IMR-90 (cell line): ENCODE measurements around the gene GHR. TPM values are rescaled to one million over a fixed set of nuclear protein-coding genes. Genes with fewer than 3 reads are reported as not detected.

ENCODE experiments used
- ATAC-seq: fragments of 200-7000 bp; cut with Tn5 transposase; 2 replicates; pipeline ENCODE4 v1.9.1; 2020; ENCODE audit warnings: low read depth, mild to moderate bottlenecking, moderate library complexity
- BruUV-seq: library from RNA; stranded (reverse); fragments of 400-500 nt; replicated peaks from 2 replicates; lab custom pipeline; 2021; lab: Mats Ljungman, UMichigan
- CTCF ChIA-PET: fragments of 300-600 bp; formaldehyde crosslinking; extraction: SDS; loops from one replicate; lab custom pipeline; 2021; ENCODE audit warnings: antibody characterized with exemption; lab: Yijun Ruan, JAX
- POLR2A ChIA-PET: fragments of 300-600 bp; sonication (Branson Sonifier 250); formaldehyde crosslinking; loops from one replicate; lab custom pipeline; 2022; ENCODE audit warnings: antibody characterized with exemption; ENCODE audit not compliant: unreplicated experiment; lab: Charles Lee
- DNase-seq: peaks from one replicate; pipeline ENCODE4 v3.0.0; 2013
- H2AFZ ChIP-seq: replicated peaks from 2 replicates; pipeline ENCODE3; 2013; ENCODE audit warnings: low read length, mild to moderate bottlenecking; ENCODE audit not compliant: poor library complexity
- H2AK5ac ChIP-seq: 2 replicates; pipeline ENCODE4 v1.6.1; 2013; ENCODE audit warnings: low read depth, low read length, inconsistent platforms
- H2AK9ac ChIP-seq: replicated peaks from 2 replicates; pipeline ENCODE3; 2013; ENCODE audit warnings: mild to moderate bottlenecking, low read depth, low read length, moderate library complexity; ENCODE audit not compliant: poor library complexity
- H2BK120ac ChIP-seq: 2 replicates; pipeline ENCODE4 v1.6.1; 2013; ENCODE audit warnings: low read depth, low read length, inconsistent platforms
- H2BK15ac ChIP-seq: 3 replicates; pipeline ENCODE4 v1.6.1; 2013; ENCODE audit warnings: low read depth, low read length, inconsistent platforms
- H2BK20ac ChIP-seq: 2 replicates; pipeline ENCODE4 v1.6.1; 2013; ENCODE audit warnings: low read depth, mild to moderate bottlenecking, inconsistent platforms, low read length, moderate library complexity
- H2BK5ac ChIP-seq: 2 replicates; pipeline ENCODE4 v1.6.1; 2013; ENCODE audit warnings: mild to moderate bottlenecking, low read depth, low read length, inconsistent platforms; ENCODE audit not compliant: poor library complexity, severe bottlenecking
- H3K14ac ChIP-seq: replicated peaks from 2 replicates; pipeline ENCODE4 v1.6.1; 2013; ENCODE audit warnings: low read depth, low read length, inconsistent platforms
- H3K18ac ChIP-seq: 2 replicates; pipeline ENCODE4 v1.6.1; 2013; ENCODE audit warnings: low read depth, low read length, control low read depth
- H3K23ac ChIP-seq: 2 replicates; pipeline ENCODE4 v1.6.1; 2013; ENCODE audit warnings: low read depth, low read length, inconsistent platforms
- H3K27ac ChIP-seq: 2 replicates; pipeline ENCODE4 v1.5.1; 2013; ENCODE audit warnings: mild to moderate bottlenecking, control low read depth, low read length; ENCODE audit not compliant: insufficient read depth
- H3K27me3 ChIP-seq: 2 replicates; pipeline ENCODE4 v1.6.1; 2013; ENCODE audit warnings: low read length; ENCODE audit not compliant: control insufficient read depth, insufficient read depth
- H3K36me3 ChIP-seq: 2 replicates; pipeline ENCODE4 v1.6.1; 2013; ENCODE audit warnings: low read length, mixed read lengths; ENCODE audit not compliant: control insufficient read depth, insufficient read depth
- H3K4ac ChIP-seq: 2 replicates; pipeline ENCODE4 v1.6.1; 2013; ENCODE audit warnings: low read depth, low read length, inconsistent platforms
- H3K4me1 ChIP-seq: 2 replicates; pipeline ENCODE4 v1.6.1; 2013; ENCODE audit warnings: low read length, mixed read lengths; ENCODE audit not compliant: control insufficient read depth, insufficient read depth
- H3K4me2 ChIP-seq: 2 replicates; pipeline ENCODE4 v1.6.1; 2013; ENCODE audit warnings: low read depth, mild to moderate bottlenecking, control low read depth, low read length, moderate library complexity
- H3K4me3 ChIP-seq: 2 replicates; pipeline ENCODE4 v1.5.1; 2013; ENCODE audit warnings: low read depth, mild to moderate bottlenecking, control low read depth, low read length, moderate library complexity; ENCODE audit not compliant: insufficient read depth
- H3K56ac ChIP-seq: 2 replicates; pipeline ENCODE4 v1.6.1; 2013; ENCODE audit warnings: low read length, inconsistent platforms; ENCODE audit not compliant: insufficient read depth; ENCODE audit errors: extremely low read depth
- H3K79me1 ChIP-seq, 2 experiments: 2 replicates each; pipeline ENCODE4 v1.6.1; 2013; ENCODE audit warnings: low read length in 2 of 2, inconsistent platforms in 1 of 2, low read depth in 1 of 2
- H3K9ac ChIP-seq: 2 replicates; pipeline ENCODE4 v1.6.1; 2013; ENCODE audit warnings: low read depth, low read length, control low read depth
- H3K9me1 ChIP-seq: 2 replicates; pipeline ENCODE4 v1.6.1; 2013; ENCODE audit warnings: low read length, inconsistent platforms; ENCODE audit not compliant: insufficient read depth
- H3K9me3 ChIP-seq: 2 replicates; pipeline ENCODE4 v1.6.1; 2013; ENCODE audit warnings: low read length; ENCODE audit not compliant: control insufficient read depth, insufficient read depth
- H4K20me1 ChIP-seq: 2 replicates; pipeline ENCODE4 v1.6.1; 2013; ENCODE audit warnings: low read length, inconsistent platforms; ENCODE audit not compliant: insufficient read depth
- H4K5ac ChIP-seq: 2 replicates; pipeline ENCODE4 v1.6.1; 2013; ENCODE audit warnings: mild to moderate bottlenecking, low read depth, low read length, control low read depth
- H4K8ac ChIP-seq, 2 experiments: 2 replicates each; pipeline ENCODE4 v1.6.1; 2013; ENCODE audit warnings: low read depth in 2 of 2, low read length in 2 of 2, control low read depth in 1 of 2, inconsistent platforms in 1 of 2
- H4K91ac ChIP-seq: 2 replicates; pipeline ENCODE4 v1.6.1; 2013; ENCODE audit warnings: low read depth, low read length, inconsistent platforms; ENCODE audit not compliant: insufficient read depth
- BHLHE40 ChIP-seq: fragments of 150-350 bp; IDR thresholded peaks from 2 replicates; pipeline ENCODE4 v1.6.1; 2016; ENCODE audit warnings: mild to moderate bottlenecking, low read depth, low read length
- CEBPB ChIP-seq: IDR thresholded peaks from 2 replicates; pipeline ENCODE4 v1.6.1; 2012; ENCODE audit warnings: low read depth, low read length, improper control_type of control experiment
- FOS ChIP-seq: fragments of 150-350 bp; IDR thresholded peaks from 2 replicates; pipeline ENCODE4 v1.6.1; 2016; ENCODE audit warnings: low read depth, low read length
- MAFK ChIP-seq: IDR thresholded peaks from 2 replicates; pipeline ENCODE4 v1.6.1; 2012; ENCODE audit warnings: low read depth, low read length, improper control_type of control experiment
- MAZ ChIP-seq: IDR thresholded peaks from 2 replicates; pipeline ENCODE4 v1.6.1; 2012; ENCODE audit warnings: low read depth, mild to moderate bottlenecking, low read length, improper control_type of control experiment, moderate library complexity, borderline replicate concordance
- RCOR1 ChIP-seq: IDR thresholded peaks from 2 replicates; pipeline ENCODE4 v1.6.1; 2012; ENCODE audit warnings: mild to moderate bottlenecking, low read length, improper control_type of control experiment; ENCODE audit not compliant: insufficient replicate concordance
- SMC3 ChIP-seq: fragments of 150-350 bp; IDR thresholded peaks from 2 replicates; pipeline ENCODE4 v1.6.1; 2016; ENCODE audit warnings: low read depth, mild to moderate bottlenecking, antibody characterized with exemption, low read length, moderate library complexity
- WGBS, 2 experiments: methylation state at CpG; one replicate each; pipeline versions ENCODE4 v1.1.5 to v1.1.7; 2013; ENCODE audit warnings: missing lambda C conversion rate in 2 of 2; ENCODE audit not compliant: insufficient read length in 1 of 2; ENCODE audit errors: extremely low coverage in 2 of 2; 5-methylcytosine and 5-hydroxymethylcytosine counted together
- dilution Hi-C: fragments of 300-500 bp; cut with HindIII; formaldehyde crosslinking; loops from one replicate; pipeline ENCODE4 v1.14.3; 2018; ENCODE audit warnings: low sequenced_read_pairs; ENCODE audit not compliant: unreplicated experiment
- in situ Hi-C: fragments of 300-500 bp; cut with MboI; formaldehyde crosslinking; loops from 3 replicates; pipeline ENCODE4 v1.14.3; 2019; ENCODE audit warnings: low sequenced_read_pairs, inconsistent platforms, mixed read lengths
- intact Hi-C: fragments of 100-400 bp; cut with micrococcal nuclease; formaldehyde crosslinking; loops from 2 replicates; pipeline ENCODE4 v1.10.0; 2022
- polyA plus RNA-seq, 3 experiments: library from polyadenylated mRNA; depleted of rRNA; stranded (reverse); fragments of >200 nt; gene quantifications; 2 replicates each; pipeline ENCODE4 v1.2.3, GENCODE V29; 2012; ENCODE audit warnings: low replicate concordance in 1 of 3
- total RNA-seq: library from RNA; depleted of rRNA; stranded (reverse); fragments of >200 nt; gene quantifications from 2 replicates; pipeline ENCODE4 v1.2.3, GENCODE V29; 2012
- TF ChIP-seq, protein P1 (sequence below): fragments of 150-350 bp; IDR thresholded peaks from 2 replicates; pipeline ENCODE4 v1.6.1; 2016; ENCODE audit warnings: low read depth, mild to moderate bottlenecking, low read length, moderate library complexity, borderline replicate concordance

Gene GHR
- total and polyA plus RNA-seq, 2 of the 4 experiments (the other 2 are of a cell fraction), result 0.36 to 1.1 TPM

DNA sequence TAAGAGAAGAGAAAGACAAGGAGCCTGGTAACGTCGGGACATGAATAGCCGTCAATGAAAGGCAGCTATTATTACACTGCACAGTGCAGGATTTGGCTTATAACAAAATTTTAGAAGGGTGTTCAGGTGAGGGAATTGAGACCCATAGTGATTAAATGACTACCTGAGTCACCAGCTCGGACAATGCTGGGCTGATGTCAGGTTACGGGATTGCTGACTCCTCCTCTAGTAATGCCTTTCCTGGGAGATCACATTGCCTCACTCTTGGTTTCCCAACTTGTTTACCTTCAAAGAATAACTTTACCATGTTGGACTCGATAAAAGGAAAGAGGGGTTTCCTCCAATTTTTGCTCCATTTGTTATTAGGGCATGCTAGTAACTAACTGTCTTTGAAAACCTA is 132.6 kb downstream of the GHR start:
- dilution Hi-C loops, result no loop called here
- no CpG with 5 or more reads among the region's 6 CpGs for WGBS, 2 experiments
- in situ Hi-C loops, result no loop called here

More for the DNA sequence above, 132.6 kb downstream of the GHR start:
- Histone ChIP-seq H3K27ac (no peak overlapping the region), H3K14ac (no peak overlapping the region), H3K36me3 (no peaks in the 10 kb centered on the region), H3K18ac (no peak overlapping the region), H2BK20ac (no peak overlapping the region), H3K23ac (no peak overlapping the region), H2BK5ac (no peak overlapping the region), H2BK120ac (no peak overlapping the region), H3K4ac (no peak overlapping the region), H3K4me2 (no peak overlapping the region), H3K9me1 (no peaks in the 10 kb centered on the region), H3K27me3 (no peaks in the 10 kb centered on the region), H3K79me1 (no peaks in the 10 kb centered on the region), H4K20me1 (no peaks in the 10 kb centered on the region), H3K9ac (no peak overlapping the region), H2AFZ (no peak overlapping the region), H3K9me3 (no peaks in the 10 kb centered on the region), H4K5ac (no peak overlapping the region), H3K56ac (no peak overlapping the region), H3K4me1 (no peaks in the 10 kb centered on the region), H2AK5ac (no peak overlapping the region), H4K91ac (no peak overlapping the region), H3K4me3 (no peak overlapping the region), H4K8ac (no peak overlapping the region), H2BK15ac (no peak overlapping the region), H2AK9ac (no peak overlapping the region)
- ATAC-seq, result no peak
- POLR2A ChIA-PET, result no interaction called here
- no TSS peak for BruUV-seq
- TF ChIP-seq RCOR1 (no peak), MAFK (no peak), MAZ (no peak), FOS (no peak), SMC3 (no peak), BHLHE40 (no peak), CEBPB (no peak)
- TF ChIP-seq, protein P1, sequence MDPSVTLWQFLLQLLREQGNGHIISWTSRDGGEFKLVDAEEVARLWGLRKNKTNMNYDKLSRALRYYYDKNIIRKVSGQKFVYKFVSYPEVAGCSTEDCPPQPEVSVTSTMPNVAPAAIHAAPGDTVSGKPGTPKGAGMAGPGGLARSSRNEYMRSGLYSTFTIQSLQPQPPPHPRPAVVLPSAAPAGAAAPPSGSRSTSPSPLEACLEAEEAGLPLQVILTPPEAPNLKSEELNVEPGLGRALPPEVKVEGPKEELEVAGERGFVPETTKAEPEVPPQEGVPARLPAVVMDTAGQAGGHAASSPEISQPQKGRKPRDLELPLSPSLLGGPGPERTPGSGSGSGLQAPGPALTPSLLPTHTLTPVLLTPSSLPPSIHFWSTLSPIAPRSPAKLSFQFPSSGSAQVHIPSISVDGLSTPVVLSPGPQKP, result no peak
- CTCF ChIA-PET, result no interaction called here
- intact Hi-C loops, result no loop called here
- no peak for DNase-seq
